H1 (cell line): Measurements from ENCODE around the gene LITAF. TPM values are rescaled to one million over a fixed set of nuclear protein-coding genes. Genes with fewer than 3 reads are reported as not detected.

Source experiments
- CTBP2 ChIP-seq: IDR thresholded peaks from 2 replicates; pipeline ENCODE4 v1.7.0; 2011; ENCODE audit warnings: borderline replicate concordance, mild to moderate bottlenecking, moderate library complexity, mixed read lengths, low read length; ENCODE audit not compliant: insufficient read depth, insufficient read length
- FOSL1 ChIP-seq: IDR thresholded peaks from 2 replicates; pipeline ENCODE4 v1.6.1; 2011; ENCODE audit warnings: mild to moderate bottlenecking, low read depth, low read length, moderate library complexity; ENCODE audit not compliant: insufficient read depth
- PHF8 ChIP-seq: fragments of 200-600 bp; sonication (generic); conservative IDR thresholded peaks from 2 replicates; pipeline ENCODE4 v1.7.1; 2012; ENCODE audit warnings: low read depth, mild to moderate bottlenecking, inconsistent platforms, low read length, moderate library complexity
- SP1 ChIP-seq: IDR thresholded peaks from 2 replicates; pipeline ENCODE4 v1.6.1; 2011; ENCODE audit warnings: low read depth, low read length
- SP2 ChIP-seq: IDR thresholded peaks from 2 replicates; pipeline ENCODE4 v1.6.1; 2012; ENCODE audit warnings: mild to moderate bottlenecking, low read length, inconsistent platforms
- polyA plus RNA-seq, 7 experiments: library from polyadenylated mRNA; depleted of rRNA in 3 of 7; stranded (reverse) in 5 of 7; unstranded in 2 of 7; fragments of >200 nt in 5 of 7; fragments of 200-250 nt in 2 of 7; gene quantifications; 1 replicate in 5 of 7; 2 replicates in 1 of 7; 4 replicates in 1 of 7; pipeline versions ENCODE4 v1.2.1 to v1.2.3, GENCODE V29; 2011 to 2013; ENCODE audit warnings: missing spikeins in 2 of 7, mixed read lengths in 2 of 7
- total RNA-seq: library from RNA; stranded (reverse); fragmentation: NEBNext Ultra II Directional; extraction: Animal tissue kit (Norgen Biotek cat#: 25700); gene quantifications from 2 replicates; pipeline ENCODE4 v1.2.1, GENCODE V29; 2021

The LITAF gene
- total and polyA plus RNA-seq, 2 of the 8 experiments (the other 6 are each of a cell fraction or from before 2014, with no cell fraction given), result 165 to 205 TPM

DNA sequence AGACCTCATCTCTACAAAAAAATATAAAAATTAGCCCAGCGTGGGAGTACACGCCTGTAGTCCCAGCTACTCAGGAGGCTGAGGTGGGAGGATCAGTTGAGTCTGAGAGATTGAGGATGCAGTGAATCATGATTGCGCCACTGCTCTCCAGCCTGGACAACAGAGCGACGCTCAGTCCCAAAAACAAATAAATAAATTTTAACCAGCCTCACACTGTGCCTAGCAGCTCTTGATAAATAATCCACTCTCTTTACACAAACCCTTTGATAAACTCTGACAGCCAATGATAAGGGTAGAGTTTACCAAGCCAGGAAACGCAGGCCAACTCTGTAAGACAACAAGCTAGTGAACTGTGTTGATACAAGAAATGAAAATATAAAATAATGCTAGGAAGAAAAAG, 32.7 kb downstream of the LITAF start (continued):
- TF ChIP-seq FOSL1 (no peak), CTBP2 (no peak), SP1 (no peak), SP2 (no peak), PHF8 (no peak)
